ENCODE data around the gene RSBN1L.

DNA sequence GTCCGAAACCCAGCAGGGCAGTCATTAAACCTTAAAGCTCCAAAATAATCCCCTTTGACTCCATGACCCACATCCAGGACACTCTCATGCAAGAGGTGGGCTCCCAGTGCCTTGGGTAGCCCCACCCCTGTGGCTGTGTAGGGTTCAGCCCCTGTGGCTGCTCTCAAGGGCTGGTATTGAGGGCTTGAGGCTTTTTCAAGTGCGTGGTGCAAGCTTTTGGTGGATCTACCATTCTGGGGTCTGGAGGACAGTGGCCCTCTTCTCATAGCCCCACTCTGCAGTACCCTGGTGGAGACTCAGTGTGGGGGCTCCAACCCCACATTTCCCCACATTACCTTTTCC lies 50.5 kb downstream of the RSBN1L start:
- TF ChIP-seq CTCF (IDR thresholded peaks at IDR 0.05; ENCODE audit: insufficient read depth, low read depth, low read length) (no peak), EZH2 (IDR thresholded peaks at IDR 0.05; ENCODE audit: insufficient read depth, low read length) (no peak)

All from astrocyte (in vitro differentiated cells and primary cell).